ENCODE measurements around the gene GSPT1.
"Not testable (repeated sequence)": the region's sequence is repeated elsewhere in the genome, so short reads cannot be mapped to it uniquely, and the experiment has no call there.

GSPT1 gene

DNA sequence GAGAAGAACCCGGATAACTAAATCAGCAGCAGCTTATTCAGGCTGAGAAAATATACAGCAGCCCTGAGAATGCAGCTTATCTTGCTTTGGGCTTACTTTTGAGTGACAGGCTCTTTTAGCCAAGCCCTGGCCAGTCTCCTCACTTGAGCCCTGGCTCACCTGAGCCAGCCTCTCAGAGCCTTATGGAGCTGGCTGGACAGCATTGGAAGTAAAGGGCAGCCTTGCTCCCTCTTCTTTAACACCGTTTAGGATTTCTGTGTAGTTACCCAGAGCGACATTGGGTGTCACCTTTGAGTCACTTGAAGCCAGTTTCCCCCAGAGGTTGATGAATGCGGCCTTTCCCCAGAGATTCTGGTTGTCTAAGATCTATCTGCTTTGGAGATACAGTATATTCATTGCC is 33.8 kb upstream of the GSPT1 start:
- Histone ChIP-seq H3K4me3 (ENCODE audit: low read depth, low read length) (no peak overlapping the region), H3K36me3 (ENCODE audit: control insufficient read depth, insufficient read depth, low read length) (no peaks in the 10 kb centered on the region), H3K27me3 (ENCODE audit: control insufficient read depth, insufficient read depth, low read length) (no peaks in the 10 kb centered on the region), H3K9me3 (ENCODE audit: control insufficient read depth, insufficient read depth, low read length) (no peaks in the 10 kb centered on the region), H3K27ac (ENCODE audit: low read depth, low read length) (no peak overlapping the region), H3K9ac (ENCODE audit: low read depth, low read length) (no peak overlapping the region), H3K4me1 (ENCODE audit: control insufficient read depth, insufficient read depth, low read length) (no peaks in the 10 kb centered on the region)

DNA sequence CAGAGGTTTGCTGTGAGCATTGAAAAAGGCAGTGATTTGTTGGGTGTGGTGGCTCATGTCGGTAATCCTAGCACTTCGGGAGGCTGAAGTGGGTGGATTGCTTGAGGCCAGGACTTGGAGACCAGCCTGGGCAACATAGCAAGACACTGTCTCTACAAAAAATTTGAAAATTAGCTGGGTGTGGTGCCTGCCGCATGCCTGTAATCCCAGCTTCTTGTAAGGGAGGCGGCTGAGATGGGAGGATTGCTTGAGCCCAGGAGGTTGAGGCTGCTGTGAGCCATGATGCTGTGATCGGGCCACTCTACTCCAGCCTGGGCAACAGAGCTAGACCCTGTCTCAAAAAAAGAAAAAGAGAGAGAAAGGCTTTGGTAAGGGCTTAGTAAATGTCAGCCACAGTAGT is 33.1 kb upstream of the GSPT1 start:
- no peak overlapping the region for H3K27ac ChIP-seq (ENCODE audit: low read depth, low read length)
- H3K9ac ChIP-seq (ENCODE audit: low read depth, low read length), result no peak overlapping the region
- H3K4me1 ChIP-seq (ENCODE audit: control insufficient read depth, insufficient read depth, low read length), result no peaks in the 10 kb centered on the region

DNA sequence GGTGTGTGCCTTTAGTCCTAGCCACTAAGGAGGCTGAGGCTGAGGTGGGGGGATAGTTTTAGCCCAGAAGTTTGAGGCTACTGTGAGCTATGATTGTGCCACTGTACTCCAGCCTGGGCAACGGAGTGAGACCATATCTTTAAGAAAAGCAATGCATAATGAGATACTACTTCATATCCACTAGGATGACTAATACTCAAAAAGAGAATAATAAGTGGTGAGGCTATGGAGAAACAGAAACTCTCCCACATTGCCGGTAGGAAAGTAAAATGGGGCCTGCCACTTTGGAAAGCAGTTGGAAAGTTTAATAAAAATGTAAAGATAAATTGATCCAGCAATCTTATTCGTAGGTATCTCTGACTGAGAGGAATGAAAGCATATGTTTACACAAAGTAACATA is 30.7 kb upstream of the GSPT1 start:
- Histone ChIP-seq H3K27ac (ENCODE audit: low read depth, low read length) (no peak overlapping the region), H3K27me3 (ENCODE audit: control insufficient read depth, insufficient read depth, low read length) (no peaks in the 10 kb centered on the region), H3K9me3 (ENCODE audit: control insufficient read depth, insufficient read depth, low read length) (no peaks in the 10 kb centered on the region), H3K9ac (ENCODE audit: low read depth, low read length) (no peak overlapping the region), H3K4me1 (ENCODE audit: control insufficient read depth, insufficient read depth, low read length) (no peaks in the 10 kb centered on the region), H3K4me3 (ENCODE audit: low read depth, low read length) (no peak overlapping the region), H3K36me3 (ENCODE audit: control insufficient read depth, insufficient read depth, low read length) (no peaks in the 10 kb centered on the region)

More for the DNA sequence above, 33.1 kb upstream of the GSPT1 start:
- Histone ChIP-seq H3K36me3 (ENCODE audit: control insufficient read depth, insufficient read depth, low read length) (no peaks in the 10 kb centered on the region), H3K27me3 (ENCODE audit: control insufficient read depth, insufficient read depth, low read length) (no peaks in the 10 kb centered on the region), H3K4me3 (ENCODE audit: low read depth, low read length) (no peak overlapping the region), H3K9me3 (ENCODE audit: control insufficient read depth, insufficient read depth, low read length) (no peaks in the 10 kb centered on the region)

DNA sequence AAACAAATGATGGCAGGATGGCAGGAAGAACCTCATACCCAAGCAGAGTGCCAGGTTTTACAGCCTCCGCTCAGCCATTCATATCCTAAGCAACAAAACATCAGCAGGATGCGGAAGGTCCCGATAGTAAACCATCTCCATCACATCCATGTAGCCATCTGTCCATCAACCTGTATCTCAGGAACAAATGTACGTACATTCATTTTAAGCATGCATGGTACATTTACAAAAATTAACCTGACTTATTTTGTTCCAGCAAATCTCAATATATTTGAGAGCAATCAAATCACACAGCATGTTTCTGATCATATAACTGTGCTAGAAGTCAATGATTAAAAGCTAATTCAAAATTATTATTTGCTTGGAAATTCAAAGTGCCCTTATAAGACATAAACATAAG is 26.2 kb upstream of the GSPT1 start, which contains the start of gene NPIPB2:
Gene NPIPB2 (minus strand): TSS at position 101 of the 400 bp plus-strand sequence. CDS start 0 bp downstream, at position 101.
- not testable (repeated sequence) for H3K9ac ChIP-seq (ENCODE audit: low read depth, low read length); H3K9me3 ChIP-seq (ENCODE audit: control insufficient read depth, insufficient read depth, low read length); H3K27me3 ChIP-seq (ENCODE audit: control insufficient read depth, insufficient read depth, low read length); H3K36me3 ChIP-seq (ENCODE audit: control insufficient read depth, insufficient read depth, low read length); H3K27ac ChIP-seq (ENCODE audit: low read depth, low read length); H3K4me1 ChIP-seq (ENCODE audit: control insufficient read depth, insufficient read depth, low read length); H3K4me3 ChIP-seq (ENCODE audit: low read depth, low read length)

DNA sequence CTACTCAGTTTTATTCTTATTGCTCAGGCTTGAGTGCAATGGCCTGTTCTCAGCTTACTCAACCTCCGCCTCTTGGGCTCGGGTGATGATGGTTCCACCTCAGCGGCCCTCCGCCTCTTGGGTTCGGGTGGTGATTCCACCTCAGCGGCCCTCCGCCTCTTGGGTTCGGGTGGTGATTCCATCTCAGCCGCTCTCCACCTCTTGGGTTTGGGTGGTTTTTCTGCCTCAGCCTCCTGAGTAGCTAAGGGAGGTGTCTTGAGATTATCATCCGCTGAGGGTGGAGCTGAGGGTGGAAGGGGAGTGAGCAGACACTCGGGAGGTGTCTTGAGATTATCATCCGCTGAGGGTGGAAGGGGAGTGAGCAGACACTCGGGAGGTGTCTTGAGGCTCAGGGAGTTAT is 11.6 kb upstream of the GSPT1 start:
- H3K4me1 ChIP-seq (ENCODE audit: control insufficient read depth, insufficient read depth, low read length); H3K4me3 ChIP-seq (ENCODE audit: low read depth, low read length); H3K27ac ChIP-seq (ENCODE audit: low read depth, low read length); H3K9me3 ChIP-seq (ENCODE audit: control insufficient read depth, insufficient read depth, low read length); H3K9ac ChIP-seq (ENCODE audit: low read depth, low read length); H3K36me3 ChIP-seq (ENCODE audit: control insufficient read depth, insufficient read depth, low read length); H3K27me3 ChIP-seq (ENCODE audit: control insufficient read depth, insufficient read depth, low read length): not testable (repeated sequence)

DNA sequence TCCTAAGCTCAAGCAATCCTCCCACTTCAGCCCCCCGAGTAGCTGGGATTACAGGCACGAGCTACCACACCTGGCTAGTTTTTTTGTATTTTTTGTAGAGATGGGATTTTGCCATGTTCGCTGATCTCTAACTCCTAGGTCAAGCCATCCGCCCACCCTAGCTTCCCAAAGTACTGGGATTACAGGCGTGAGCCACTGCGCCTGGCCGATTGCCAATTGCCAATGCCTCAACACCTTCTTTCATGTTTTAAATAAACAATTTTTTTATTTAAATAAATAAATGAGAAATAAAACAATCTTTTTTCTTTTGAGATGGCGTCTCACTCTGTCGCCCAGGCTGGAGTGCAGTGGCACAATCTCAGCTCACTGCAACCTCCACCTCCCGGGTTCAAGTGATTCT is 8.3 kb upstream of the GSPT1 start:
- H3K27me3 ChIP-seq (ENCODE audit: control insufficient read depth, insufficient read depth, low read length); H3K9me3 ChIP-seq (ENCODE audit: control insufficient read depth, insufficient read depth, low read length); H3K4me1 ChIP-seq (ENCODE audit: control insufficient read depth, insufficient read depth, low read length); H3K9ac ChIP-seq (ENCODE audit: low read depth, low read length); H3K27ac ChIP-seq (ENCODE audit: low read depth, low read length); H3K4me3 ChIP-seq (ENCODE audit: low read depth, low read length); H3K36me3 ChIP-seq (ENCODE audit: control insufficient read depth, insufficient read depth, low read length): not testable (repeated sequence)

DNA sequence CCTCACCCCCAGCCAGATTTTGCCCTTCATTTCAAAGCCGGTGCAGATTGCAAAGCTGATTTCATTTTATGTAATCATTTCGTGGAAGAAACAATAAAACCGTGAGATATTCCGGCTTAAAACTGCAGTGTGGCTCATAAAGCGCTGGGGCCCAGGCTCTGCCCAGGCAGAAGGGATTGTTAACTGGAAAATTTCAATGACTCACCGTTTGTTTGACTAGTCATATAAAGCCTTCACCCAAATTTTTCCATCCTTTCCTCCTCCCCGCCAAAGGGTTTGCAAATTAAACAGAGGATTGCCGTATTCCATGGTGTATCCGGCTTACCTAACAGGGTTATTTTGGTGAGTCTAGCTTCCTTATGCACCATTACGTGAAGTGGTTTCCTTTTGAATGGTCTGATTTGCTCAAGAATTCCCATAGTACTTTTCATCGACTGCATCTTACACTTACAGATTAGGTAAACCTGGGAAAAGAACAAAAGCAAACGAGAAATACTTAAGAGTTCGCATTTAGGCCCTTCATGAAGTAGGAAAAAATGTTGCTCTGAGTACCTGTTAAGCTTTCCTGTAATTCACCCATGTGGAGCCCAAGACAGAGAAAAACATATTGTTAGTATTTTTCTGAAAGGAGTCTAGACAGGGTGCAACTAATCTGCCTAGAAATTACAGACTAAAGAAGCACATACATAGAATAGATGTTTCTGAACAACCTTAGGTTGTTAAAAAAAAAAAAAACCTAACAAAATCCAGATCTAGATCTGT is 949 bp upstream of the GSPT1 start:
- H3K27ac ChIP-seq (ENCODE audit: low read depth, low read length), result peak overlapping the region; percentile 59
- H3K4me3 ChIP-seq (ENCODE audit: low read depth, low read length), result peak overlapping the region; percentile 56

DNA sequence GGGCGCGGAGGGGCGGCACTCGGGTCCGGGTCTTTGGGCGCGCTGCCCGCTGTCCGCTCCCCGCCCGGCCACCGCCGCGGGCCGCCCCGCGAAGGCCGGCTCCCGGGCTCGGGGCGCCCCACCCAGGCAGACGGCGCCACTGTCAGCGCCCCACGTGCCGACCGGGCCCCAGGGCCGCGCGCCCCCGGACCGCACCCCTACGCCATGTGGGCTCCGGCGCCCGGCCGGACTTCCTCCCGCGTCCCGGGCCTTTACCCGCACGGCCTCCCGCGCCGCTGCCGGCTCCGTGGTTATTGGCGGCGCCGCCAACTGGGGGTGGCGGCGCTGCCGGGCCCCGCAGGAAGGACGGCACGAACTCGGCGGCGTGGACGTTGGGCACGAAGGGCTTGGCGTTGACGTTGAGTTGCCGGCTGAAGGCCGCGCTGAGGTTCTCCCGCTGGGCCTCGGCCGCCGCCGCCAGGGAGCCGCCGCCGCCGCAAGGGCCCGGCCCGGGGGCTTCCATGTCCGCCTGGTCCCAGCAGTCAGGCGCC is 577 bp downstream of the GSPT1 start:
- H3K9ac ChIP-seq (ENCODE audit: low read depth, low read length), result peak overlapping the region; percentile 69
- peak overlapping the region; percentile 79 for H3K4me3 ChIP-seq (ENCODE audit: low read depth, low read length)
- H3K4me1 ChIP-seq (ENCODE audit: control insufficient read depth, insufficient read depth, low read length), result peaks cover 26% of the 10 kb centered on the region
- H3K27me3 ChIP-seq (ENCODE audit: control insufficient read depth, insufficient read depth, low read length), result no peaks in the 10 kb centered on the region
- H3K36me3 ChIP-seq (ENCODE audit: control insufficient read depth, insufficient read depth, low read length), result 0 out of 2 replicates have a peak, but pooled peaks cover 7% of the 10 kb centered on the region
- peak overlapping the region; percentile 69 for H3K27ac ChIP-seq (ENCODE audit: low read depth, low read length)
- H3K9me3 ChIP-seq (ENCODE audit: control insufficient read depth, insufficient read depth, low read length), result no peaks in the 10 kb centered on the region

More for the DNA sequence above, 949 bp upstream of the GSPT1 start:
- 0 out of 2 replicates have a peak overlapping the region, but pooled peaks have one; percentile 21 for H3K9ac ChIP-seq (ENCODE audit: low read depth, low read length)
- H3K27me3 ChIP-seq (ENCODE audit: control insufficient read depth, insufficient read depth, low read length), result no peaks in the 10 kb centered on the region
- H3K4me1 ChIP-seq (ENCODE audit: control insufficient read depth, insufficient read depth, low read length), result peaks cover 26% of the 10 kb centered on the region
- H3K36me3 ChIP-seq (ENCODE audit: control insufficient read depth, insufficient read depth, low read length), result 0 out of 2 replicates have a peak, but pooled peaks cover 7% of the 10 kb centered on the region
- no peaks in the 10 kb centered on the region for H3K9me3 ChIP-seq (ENCODE audit: control insufficient read depth, insufficient read depth, low read length)

DNA sequence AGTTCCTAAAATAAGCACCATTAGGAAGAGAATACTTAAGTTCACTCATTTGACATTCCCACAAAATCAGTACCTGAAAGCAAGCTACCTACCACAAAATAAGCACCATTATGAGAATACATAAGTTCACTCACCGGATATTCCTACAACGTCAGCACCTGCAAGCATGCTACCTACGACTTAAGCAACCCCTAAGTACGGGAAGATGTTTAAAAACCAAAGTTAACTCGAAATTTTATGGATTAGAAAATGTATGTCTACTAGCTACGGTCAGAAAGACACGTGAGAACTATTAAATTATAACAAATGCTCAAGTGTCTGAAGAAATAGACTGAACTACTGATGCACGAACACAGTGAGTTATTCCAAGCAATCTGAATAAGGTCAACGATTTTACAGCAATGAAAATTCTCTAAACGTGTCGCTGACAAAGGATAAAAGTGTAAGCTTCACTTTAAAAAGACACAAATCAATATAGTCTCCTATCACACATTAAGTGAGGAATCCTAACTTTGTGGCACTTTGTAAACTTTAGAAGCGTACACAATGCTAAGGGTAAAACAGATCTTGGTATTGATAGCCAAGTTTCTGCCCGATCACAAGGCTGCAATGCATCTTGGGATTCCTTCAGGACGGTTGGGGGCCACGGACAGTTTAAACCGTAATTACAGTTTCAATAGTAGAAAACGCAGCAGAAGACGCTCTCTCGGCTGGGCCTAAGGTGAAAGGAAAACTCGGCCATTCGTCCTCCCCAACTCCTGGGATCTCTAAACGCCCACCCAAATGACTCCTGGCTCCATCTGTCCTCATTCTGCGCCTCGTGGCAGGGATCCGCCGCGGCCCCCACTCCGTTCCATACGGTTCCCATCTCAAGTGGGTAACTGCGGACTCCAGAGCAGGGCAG is 1.3 kb downstream of the GSPT1 start:
- peak overlapping the region; percentile 14 for H3K27ac ChIP-seq (ENCODE audit: low read depth, low read length)
- peak overlapping the region; percentile 47 for H3K9ac ChIP-seq (ENCODE audit: low read depth, low read length)
- no peaks in the 10 kb centered on the region for H3K27me3 ChIP-seq (ENCODE audit: control insufficient read depth, insufficient read depth, low read length)
- H3K4me3 ChIP-seq (ENCODE audit: low read depth, low read length), result peak overlapping the region; percentile 79
- H3K36me3 ChIP-seq (ENCODE audit: control insufficient read depth, insufficient read depth, low read length), result 0 out of 2 replicates have a peak, but pooled peaks cover 7% of the 10 kb centered on the region
- no peaks in the 10 kb centered on the region for H3K9me3 ChIP-seq (ENCODE audit: control insufficient read depth, insufficient read depth, low read length)
- H3K4me1 ChIP-seq (ENCODE audit: control insufficient read depth, insufficient read depth, low read length), result peaks cover 26% of the 10 kb centered on the region

DNA sequence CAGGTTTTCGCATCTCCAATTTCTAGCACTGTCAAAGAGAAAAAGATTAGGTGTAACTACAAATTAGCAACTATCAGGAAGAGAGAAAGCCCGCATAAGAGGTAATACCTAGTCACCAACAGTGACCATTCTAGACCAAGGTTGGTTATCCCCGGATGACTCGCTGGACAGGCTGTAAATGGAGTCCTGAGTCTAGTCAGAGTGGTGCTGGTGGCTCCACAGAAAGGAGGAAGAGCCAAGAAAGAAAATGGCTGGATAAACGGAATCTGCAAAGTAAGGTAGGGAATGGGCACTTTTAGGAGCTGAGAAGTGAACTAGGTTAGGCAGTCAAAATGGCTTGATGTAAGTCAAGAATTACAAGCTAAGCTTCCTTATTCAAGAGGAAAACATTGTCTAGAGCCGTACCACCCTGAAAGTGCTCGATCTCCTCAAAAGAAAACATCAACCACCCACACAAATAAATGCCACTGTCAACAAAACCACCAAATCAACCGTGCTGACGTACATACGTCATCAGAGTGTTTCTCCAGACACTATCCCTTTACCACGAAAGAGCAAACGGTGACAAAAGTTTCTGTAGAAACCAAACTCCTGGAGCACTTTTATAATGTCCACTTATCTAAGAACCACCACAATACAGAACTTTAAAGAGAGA is 2.2 kb downstream of the GSPT1 start:
- no peaks in the 10 kb centered on the region for H3K9me3 ChIP-seq (ENCODE audit: control insufficient read depth, insufficient read depth, low read length)
- no peak overlapping the region for H3K27ac ChIP-seq (ENCODE audit: low read depth, low read length)
- no peak overlapping the region for H3K9ac ChIP-seq (ENCODE audit: low read depth, low read length)
- H3K4me1 ChIP-seq (ENCODE audit: control insufficient read depth, insufficient read depth, low read length), result peaks cover 26% of the 10 kb centered on the region
- H3K27me3 ChIP-seq (ENCODE audit: control insufficient read depth, insufficient read depth, low read length), result no peaks in the 10 kb centered on the region
- H3K4me3 ChIP-seq (ENCODE audit: low read depth, low read length), result peak overlapping the region; percentile 79
- H3K36me3 ChIP-seq (ENCODE audit: control insufficient read depth, insufficient read depth, low read length), result 0 out of 2 replicates have a peak, but pooled peaks cover 7% of the 10 kb centered on the region

All from HUES48 (cell line).